HG03064 (cell line): ENCODE results near the gene STIL.
"Not testable (repeated sequence)": the region's sequence is repeated elsewhere in the genome, so short reads cannot be mapped to it uniquely, and the experiment has no call there.

Source experiments
- ATAC-seq: cut with Tn5 transposase; IDR thresholded peaks from one replicate; pipeline ENCODE4 v1.9.1; 2021; ENCODE audit warnings: low read depth; ENCODE audit not compliant: unreplicated experiment

STIL gene

GRCh38 chr1:47313915-47314664, at the start of gene STIL:
STIL (minus strand) TSS chr1:47314147; CDS start chr1:47310319, 3,828 bp downstream.
- peak; percentile 92 for ATAC-seq

- ATAC-seq = no peak
Observed at GRCh38 chr1:47362828-47363227, 48.9 kb upstream of the STIL start.

DNA sequence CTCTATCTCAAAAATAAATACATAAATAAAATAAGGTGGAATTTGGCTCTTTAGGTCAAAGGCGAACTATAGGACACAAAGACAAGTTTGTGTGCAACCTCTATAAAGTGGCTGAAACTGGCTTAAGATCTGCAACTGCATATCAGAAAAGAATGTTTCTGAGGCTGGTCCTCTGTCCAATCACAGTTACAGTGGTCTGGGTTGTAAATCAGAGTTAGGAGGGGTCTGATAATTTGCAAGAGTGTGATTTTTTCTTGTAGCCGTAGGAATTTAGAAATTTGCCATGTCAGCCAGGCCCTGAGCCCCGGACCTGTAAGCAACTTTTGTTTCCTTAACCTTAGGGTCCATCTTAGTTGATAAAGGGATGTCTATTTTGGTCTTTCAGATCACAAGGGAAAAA, 47.4 kb upstream of the STIL start:
- ATAC-seq = no peak

- no peak for ATAC-seq
Observed at GRCh38 chr1:47351305-47351704, 37.4 kb upstream of the STIL start.

- no peak for ATAC-seq
Observed at GRCh38 chr1:47348246-47348645, 34.3 kb upstream of the STIL start.

GRCh38 chr1:47347735-47348134, 33.8 kb upstream of the STIL start:
- no peak for ATAC-seq

GRCh38 chr1:47346979-47347378, 33.0 kb upstream of the STIL start:
- not testable (repeated sequence) for ATAC-seq

DNA sequence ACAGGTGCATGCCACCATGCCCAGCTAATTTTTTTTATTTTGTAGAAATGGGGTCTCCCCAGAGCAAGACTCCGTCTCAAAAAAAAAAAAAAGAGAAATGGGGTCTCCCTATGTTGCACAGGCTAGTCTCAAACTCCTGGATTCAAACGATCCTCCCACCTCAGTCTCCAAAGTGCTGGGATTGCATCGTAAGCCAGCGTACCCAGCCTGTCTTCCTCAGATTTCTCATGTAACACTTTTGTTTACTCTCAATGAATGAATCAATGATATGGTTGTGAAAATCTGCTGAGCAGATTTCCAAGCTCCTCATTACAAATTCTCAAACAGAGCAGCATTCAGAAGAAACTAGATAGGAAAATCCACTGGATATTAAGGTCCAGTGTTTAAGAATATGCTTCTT, 26.3 kb upstream of the STIL start:
- ATAC-seq = no peak

- ATAC-seq = no peak
Observed at GRCh38 chr1:47338249-47339077, 24.5 kb upstream of the STIL start.

- ATAC-seq = no peak
Observed at GRCh38 chr1:47337350-47337749, 23.4 kb upstream of the STIL start.

DNA sequence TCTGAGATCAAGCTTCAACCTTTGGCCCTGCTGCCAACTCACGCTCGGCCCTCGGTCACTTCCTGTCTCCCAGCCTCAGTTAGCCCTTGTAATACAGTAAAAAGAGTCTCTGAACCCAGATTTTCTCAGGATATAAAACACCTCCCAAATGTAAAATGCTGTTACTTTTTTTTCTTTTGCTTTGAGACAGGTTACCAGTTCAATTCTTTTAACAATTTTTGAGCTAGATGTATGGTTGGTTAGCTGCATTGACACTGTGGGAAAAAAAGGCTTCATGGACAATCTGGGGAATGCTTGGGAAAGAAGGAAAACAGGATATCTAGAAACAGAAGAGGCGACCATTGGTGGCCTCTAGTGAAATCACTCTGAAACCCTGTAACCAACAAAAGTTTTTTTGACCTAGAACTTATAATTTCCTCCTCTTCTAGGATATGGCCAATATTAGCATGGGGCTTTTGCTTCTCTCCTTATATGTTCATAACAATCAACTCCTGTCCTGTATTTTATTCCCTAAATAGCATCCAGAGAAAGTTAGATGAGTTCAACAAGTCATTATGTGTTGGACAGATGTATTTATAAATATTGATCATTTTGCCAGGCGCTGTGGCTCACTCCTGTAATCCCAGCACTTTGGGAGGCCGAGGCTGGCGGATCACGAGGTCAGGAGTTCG, 21.0 kb upstream of the STIL start:
- ATAC-seq = no peak

DNA sequence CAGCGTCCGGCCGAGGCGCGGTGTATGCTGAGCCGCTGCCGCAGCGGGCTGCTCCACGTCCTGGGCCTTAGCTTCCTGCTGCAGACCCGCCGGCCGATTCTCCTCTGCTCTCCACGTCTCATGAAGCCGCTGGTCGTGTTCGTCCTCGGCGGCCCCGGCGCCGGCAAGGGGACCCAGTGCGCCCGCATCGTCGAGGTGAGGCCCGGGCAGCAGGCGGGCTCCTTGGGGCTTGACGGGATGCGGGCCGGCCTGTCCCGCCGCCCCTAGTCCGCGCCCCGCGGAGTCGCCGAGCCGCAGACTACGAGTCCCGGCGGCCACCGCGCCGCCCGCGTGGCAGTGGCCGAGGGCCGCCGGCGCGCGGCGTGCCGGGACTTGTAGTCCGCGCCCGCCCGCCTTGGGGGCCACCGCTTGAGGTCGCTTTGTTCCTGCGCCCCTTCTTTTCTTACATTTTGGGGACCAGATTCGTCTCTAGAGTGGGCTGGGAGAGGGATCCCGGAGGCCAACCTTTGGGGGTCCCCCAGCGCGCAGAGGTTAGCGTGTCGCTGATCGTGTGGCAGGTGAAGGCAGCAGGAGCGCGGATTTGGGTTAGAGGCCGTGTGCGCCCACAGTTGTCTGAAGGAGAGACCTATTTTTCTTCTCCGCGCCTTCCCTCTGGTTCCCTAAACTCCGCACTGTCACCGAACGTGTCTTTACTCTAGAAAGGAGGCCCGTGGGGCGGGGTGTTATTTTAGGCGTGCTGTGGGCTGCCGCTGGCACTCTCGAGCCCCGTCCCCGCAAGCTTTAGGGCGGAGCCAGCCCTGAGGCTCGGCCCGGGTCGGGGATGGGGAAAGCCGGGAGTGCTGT, 20.2 kb upstream of the STIL start:
- ATAC-seq = peak; percentile 89

DNA sequence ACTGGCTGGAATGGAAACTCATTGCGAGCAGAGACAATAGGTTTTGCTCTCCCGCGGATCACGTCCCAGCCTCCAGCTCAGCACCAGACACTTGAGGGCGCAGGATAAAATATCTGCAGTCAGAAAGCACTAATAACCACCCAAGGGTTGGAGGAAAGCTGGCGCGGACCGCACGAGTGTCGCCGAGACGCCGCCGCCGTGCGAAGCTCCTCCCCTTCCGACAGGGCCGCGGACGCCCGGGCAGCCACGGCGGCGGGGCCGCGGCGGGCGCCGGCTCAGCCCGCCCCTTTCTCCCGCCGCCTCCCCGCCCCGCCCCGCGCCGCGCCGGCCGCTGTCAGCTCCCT, 19.6 kb upstream of the STIL start, which contains the start of gene CMPK1:
Gene CMPK1 (plus strand): TSS at position 213 of the 344 bp plus-strand sequence. CDS start 156 bp downstream, outside the sequence.
- ATAC-seq = peak; percentile 76

DNA sequence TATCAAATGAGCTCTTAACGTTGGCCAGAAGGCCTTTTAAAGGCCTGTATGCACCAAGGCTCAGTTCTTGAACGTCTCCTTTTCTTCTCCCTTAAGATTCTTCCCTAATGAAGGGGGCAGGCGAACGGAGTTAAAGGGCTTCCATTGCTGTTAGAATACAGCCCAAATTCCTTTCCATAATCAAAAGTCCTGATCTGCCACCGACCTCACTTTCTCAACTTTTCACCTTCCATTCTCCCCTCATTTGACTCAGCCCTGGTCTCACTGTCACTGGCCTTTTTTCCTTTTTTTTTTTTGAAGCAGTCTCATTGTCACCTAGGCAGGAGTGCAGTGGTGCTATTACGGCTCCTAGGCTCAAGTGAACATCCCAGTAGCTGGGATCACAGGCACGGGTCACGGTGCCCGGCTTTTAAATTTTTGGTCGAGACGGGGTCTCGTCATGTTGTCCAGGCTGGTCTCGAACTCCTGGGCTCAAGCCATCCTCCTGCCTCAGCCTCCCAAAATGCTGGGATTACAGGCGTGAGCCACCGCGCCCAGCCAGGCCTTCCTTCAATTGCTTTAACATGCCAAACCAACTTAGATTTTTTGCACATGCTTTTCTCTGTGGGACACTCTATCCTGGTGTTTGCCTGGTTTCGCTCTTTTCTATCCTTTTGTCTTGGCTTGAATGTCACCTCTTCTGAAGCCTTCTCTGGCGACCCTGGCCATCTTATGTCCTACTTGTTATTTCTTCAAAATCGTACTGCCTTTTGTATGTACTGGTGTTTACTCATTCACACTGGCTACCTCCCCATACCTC, 19.0 kb upstream of the STIL start:
- no peak for ATAC-seq

DNA sequence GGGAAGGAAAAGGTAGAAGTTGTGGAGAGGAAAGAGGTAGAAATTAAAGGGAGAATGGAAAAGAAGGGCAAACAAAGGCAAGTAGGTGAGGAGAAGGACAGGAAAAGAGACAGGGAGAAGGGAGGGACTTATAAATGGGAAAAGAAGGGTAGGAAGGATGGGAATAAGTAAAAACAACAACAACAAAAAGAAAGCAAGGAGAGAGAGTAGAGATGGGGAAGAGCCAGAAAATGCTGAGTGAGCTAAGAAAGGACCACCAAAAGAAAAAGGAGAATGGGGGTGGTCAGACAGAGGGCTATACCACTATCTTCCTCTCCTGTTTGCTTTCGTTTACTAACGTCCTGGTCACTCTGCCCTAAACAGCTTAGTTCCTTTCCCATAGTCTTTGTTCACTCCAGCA, 17.9 kb upstream of the STIL start:
- no peak for ATAC-seq

GRCh38 chr1:47330212-47330611, 16.3 kb upstream of the STIL start:
- ATAC-seq = no peak

- no peak for ATAC-seq
Observed at GRCh38 chr1:47328992-47329391, 15.0 kb upstream of the STIL start.

- no peak for ATAC-seq
Observed at GRCh38 chr1:47326271-47326670, 12.3 kb upstream of the STIL start.

- no peak for ATAC-seq
Observed at GRCh38 chr1:47325528-47325927, 11.6 kb upstream of the STIL start.

DNA sequence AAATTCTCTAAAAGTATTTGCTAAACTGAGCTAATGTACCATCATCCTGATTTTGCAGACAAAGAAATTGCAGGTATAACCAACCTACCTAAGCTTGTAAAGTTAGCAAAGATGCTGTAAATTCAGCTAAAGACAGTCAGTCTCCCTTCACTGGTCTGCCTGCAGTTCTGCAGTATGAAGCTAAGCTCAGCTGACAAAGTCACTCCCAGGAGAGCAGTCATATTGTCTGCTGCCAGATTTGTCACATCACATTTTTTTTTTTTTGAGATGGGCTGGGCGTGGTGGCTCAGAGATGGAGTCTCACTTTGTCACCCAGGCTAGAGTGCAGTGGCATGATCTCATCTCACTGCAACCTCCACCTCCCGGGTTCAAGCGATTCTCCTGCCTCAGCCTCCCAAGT, 10.7 kb upstream of the STIL start:
- ATAC-seq = no peak
